Neural cell (in vitro differentiated cells): Measurements from ENCODE around the gene ZNF692. TPM values are rescaled to one million over a fixed set of nuclear protein-coding genes. Genes with fewer than 3 reads are reported as not detected.

ENCODE experiments used
- H2AFZ ChIP-seq: fragments of 200-600, 300-800 bp; sonication (generic), shearing (Covaris generic); 2 replicates; pipeline ENCODE4 v1.6.0; 2014; ENCODE audit warnings: low read depth, mild to moderate bottlenecking, antibody characterized with exemption, low read length, moderate library complexity
- H3F3A ChIP-seq: fragments of 200-600 bp; shearing (Covaris generic); 2 replicates; pipeline ENCODE4 v1.6.1; 2016; ENCODE audit warnings: mild to moderate bottlenecking, moderate library complexity, mixed read lengths, antibody characterized with exemption, low read length; ENCODE audit not compliant: insufficient read depth, poor library complexity, severe bottlenecking
- H3K27ac ChIP-seq: fragments of 200-600, 300-800 bp; sonication (generic), shearing (Covaris generic); 2 replicates; pipeline ENCODE4 v1.5.1; 2014; ENCODE audit warnings: mild to moderate bottlenecking, low read length, moderate library complexity
- H3K27me3 ChIP-seq: fragments of 300-800, 200-600 bp; sonication (generic), shearing (Covaris generic); 2 replicates; pipeline ENCODE4 v1.6.0; 2014; ENCODE audit warnings: mild to moderate bottlenecking, low read depth, low read length, moderate library complexity; ENCODE audit not compliant: insufficient read depth
- H3K36me3 ChIP-seq: fragments of 300-800, 200-600 bp; sonication (generic), shearing (Covaris generic); 2 replicates; pipeline ENCODE4 v1.5.1; 2014; ENCODE audit warnings: mild to moderate bottlenecking, antibody characterized with exemption, low read length, moderate library complexity; ENCODE audit not compliant: insufficient read depth
- H3K4me2 ChIP-seq: fragments of 300-800, 200-600 bp; sonication (generic), shearing (Covaris generic); 2 replicates; pipeline ENCODE4 v1.6.0; 2014; ENCODE audit warnings: mild to moderate bottlenecking, low read length
- H3K4me3 ChIP-seq: fragments of 300-800, 200-600 bp; sonication (generic), shearing (Covaris generic); 2 replicates; pipeline ENCODE4 v1.5.1; 2014; ENCODE audit warnings: mild to moderate bottlenecking, low read length, moderate library complexity
- H3K79me2 ChIP-seq: fragments of 200-600 bp; shearing (Covaris generic); replicated peaks from 2 replicates; pipeline ENCODE4 v1.6.0; 2014; ENCODE audit warnings: mild to moderate bottlenecking, low read length, moderate library complexity; ENCODE audit not compliant: insufficient read depth
- H3K9ac ChIP-seq: fragments of 300-800, 200-600 bp; sonication (generic), shearing (Covaris generic); 2 replicates; pipeline ENCODE4 v1.6.1; 2016; ENCODE audit warnings: mild to moderate bottlenecking, low read length, mixed read lengths
- H3K9me2 ChIP-seq: fragments of 200-600 bp; shearing (Covaris generic); 2 replicates; pipeline ENCODE4 v1.6.1; 2016; ENCODE audit warnings: mild to moderate bottlenecking, low read length, mixed read lengths; ENCODE audit not compliant: insufficient read depth
- H3K9me3 ChIP-seq: fragments of 200-600, 300-800 bp; sonication (generic), shearing (Covaris generic); 2 replicates; pipeline ENCODE4 v1.6.1; 2016; ENCODE audit warnings: mild to moderate bottlenecking, mixed run types, low read length, moderate library complexity, mixed read lengths
- H4K20me1 ChIP-seq: fragments of 200-600 bp; shearing (Covaris generic); 2 replicates; pipeline ENCODE4 v1.6.1; 2016; ENCODE audit warnings: mild to moderate bottlenecking, mixed run types; ENCODE audit not compliant: insufficient read depth
- EP300 ChIP-seq: fragments of 450-650 bp; conservative IDR thresholded peaks from 2 replicates; pipeline ENCODE4 v1.6.1; 2014; ENCODE audit warnings: antibody characterized with exemption, mild to moderate bottlenecking, moderate library complexity; ENCODE audit not compliant: poor library complexity, severe bottlenecking
- EZH2 ChIP-seq: fragments of 200-600, 300-800 bp; shearing (Covaris generic), sonication (generic); IDR thresholded peaks from 2 replicates; pipeline ENCODE4 v1.6.1; 2014; ENCODE audit warnings: antibody characterized with exemption, low read length, borderline replicate concordance, mild to moderate bottlenecking; ENCODE audit not compliant: insufficient read depth, poor library complexity, severe bottlenecking
- MXI1 ChIP-seq: fragments of 450-650 bp; conservative IDR thresholded peaks from 2 replicates; pipeline ENCODE4 v1.6.1; 2014; ENCODE audit warnings: antibody characterized with exemption, mild to moderate bottlenecking; ENCODE audit not compliant: poor library complexity, severe bottlenecking
- POLR2AphosphoS5 ChIP-seq: IDR thresholded peaks from 2 replicates; pipeline ENCODE4 v1.6.1; 2012
- RAD21 ChIP-seq: fragments of 450-650 bp; conservative IDR thresholded peaks from 2 replicates; pipeline ENCODE4 v1.6.1; 2014; ENCODE audit warnings: antibody characterized with exemption, mild to moderate bottlenecking, moderate library complexity
- SMC3 ChIP-seq: fragments of 450-650 bp; conservative IDR thresholded peaks from 2 replicates; pipeline ENCODE4 v1.6.1; 2014; ENCODE audit warnings: antibody characterized with exemption, mild to moderate bottlenecking, moderate library complexity; ENCODE audit not compliant: poor library complexity
- TAF1 ChIP-seq: IDR thresholded peaks from 2 replicates; pipeline ENCODE4 v1.6.1; 2012; ENCODE audit warnings: low read depth
- polyA plus RNA-seq: library from polyadenylated mRNA; depleted of rRNA; stranded (reverse); fragments of >200 nt; gene quantifications from 2 replicates; pipeline ENCODE4 v1.2.3, GENCODE V29; 2014
- TF ChIP-seq, protein P1 (sequence below): IDR thresholded peaks from 2 replicates; pipeline ENCODE4 v1.6.1; 2012; ENCODE audit warnings: borderline replicate concordance
- TF ChIP-seq, protein P2 (sequence below): fragments of 450-650 bp; IDR thresholded peaks from 2 replicates; pipeline ENCODE4 v1.5.1; 2014; ENCODE audit warnings: antibody characterized with exemption, mild to moderate bottlenecking, moderate library complexity; ENCODE audit not compliant: poor library complexity, severe bottlenecking

The ZNF692 gene
- polyA plus RNA-seq, 1 donor from 2014 or later = 183 TPM

GRCh38 chr1:248886237-248886895 is 27.5 kb upstream of the ZNF692 start:
- Histone ChIP-seq H3F3A (no peaks in the 10 kb centered on the region), H3K9me3 (no peaks in the 10 kb centered on the region), H3K27ac (no peak overlapping the region), H2AFZ (no peak overlapping the region), H3K79me2 (no peaks in the 10 kb centered on the region), H3K4me2 (no peak overlapping the region), H3K9ac (no peak overlapping the region), H3K36me3 (no peaks in the 10 kb centered on the region), H3K27me3 (no peaks in the 10 kb centered on the region), H3K4me3 (no peak overlapping the region), H4K20me1 (no peaks in the 10 kb centered on the region), H3K9me2 (no peaks in the 10 kb centered on the region)
- TF ChIP-seq EZH2 (no peak), TAF1 (no peak)

DNA sequence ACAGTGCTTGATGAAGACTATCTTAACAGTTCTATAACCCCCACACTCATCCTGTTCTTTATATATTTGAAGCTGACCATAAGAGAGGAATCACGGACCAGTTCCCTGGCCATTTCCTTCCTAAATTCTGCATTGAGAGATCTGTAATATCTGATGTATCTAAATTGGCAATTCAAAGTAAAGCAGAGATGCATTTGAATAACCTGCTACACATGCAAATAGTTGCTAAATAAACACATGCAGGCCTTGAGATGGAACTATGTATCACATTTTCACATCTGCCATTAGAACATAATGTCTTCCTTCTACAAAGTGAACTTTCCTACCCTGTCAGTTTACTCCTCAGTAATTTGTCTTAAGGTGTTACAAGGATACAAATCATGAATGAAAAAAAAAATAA is 26.8 kb upstream of the ZNF692 start:
- H3K27ac ChIP-seq = no peak overlapping the region
- H4K20me1 ChIP-seq = no peaks in the 10 kb centered on the region
- H3K4me2 ChIP-seq = no peak overlapping the region
- no peak for TF ChIP-seq EZH2
- TF ChIP-seq MXI1 = no peak
- TF ChIP-seq, protein P1, sequence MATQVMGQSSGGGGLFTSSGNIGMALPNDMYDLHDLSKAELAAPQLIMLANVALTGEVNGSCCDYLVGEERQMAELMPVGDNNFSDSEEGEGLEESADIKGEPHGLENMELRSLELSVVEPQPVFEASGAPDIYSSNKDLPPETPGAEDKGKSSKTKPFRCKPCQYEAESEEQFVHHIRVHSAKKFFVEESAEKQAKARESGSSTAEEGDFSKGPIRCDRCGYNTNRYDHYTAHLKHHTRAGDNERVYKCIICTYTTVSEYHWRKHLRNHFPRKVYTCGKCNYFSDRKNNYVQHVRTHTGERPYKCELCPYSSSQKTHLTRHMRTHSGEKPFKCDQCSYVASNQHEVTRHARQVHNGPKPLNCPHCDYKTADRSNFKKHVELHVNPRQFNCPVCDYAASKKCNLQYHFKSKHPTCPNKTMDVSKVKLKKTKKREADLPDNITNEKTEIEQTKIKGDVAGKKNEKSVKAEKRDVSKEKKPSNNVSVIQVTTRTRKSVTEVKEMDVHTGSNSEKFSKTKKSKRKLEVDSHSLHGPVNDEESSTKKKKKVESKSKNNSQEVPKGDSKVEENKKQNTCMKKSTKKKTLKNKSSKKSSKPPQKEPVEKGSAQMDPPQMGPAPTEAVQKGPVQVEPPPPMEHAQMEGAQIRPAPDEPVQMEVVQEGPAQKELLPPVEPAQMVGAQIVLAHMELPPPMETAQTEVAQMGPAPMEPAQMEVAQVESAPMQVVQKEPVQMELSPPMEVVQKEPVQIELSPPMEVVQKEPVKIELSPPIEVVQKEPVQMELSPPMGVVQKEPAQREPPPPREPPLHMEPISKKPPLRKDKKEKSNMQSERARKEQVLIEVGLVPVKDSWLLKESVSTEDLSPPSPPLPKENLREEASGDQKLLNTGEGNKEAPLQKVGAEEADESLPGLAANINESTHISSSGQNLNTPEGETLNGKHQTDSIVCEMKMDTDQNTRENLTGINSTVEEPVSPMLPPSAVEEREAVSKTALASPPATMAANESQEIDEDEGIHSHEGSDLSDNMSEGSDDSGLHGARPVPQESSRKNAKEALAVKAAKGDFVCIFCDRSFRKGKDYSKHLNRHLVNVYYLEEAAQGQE = no peak
- TF ChIP-seq SMC3 = no peak
- TF ChIP-seq POLR2AphosphoS5 = no peak
- H3K4me3 ChIP-seq = no peak overlapping the region
- H3K9me3 ChIP-seq = no peaks in the 10 kb centered on the region
- H2AFZ ChIP-seq = no peak overlapping the region
- H3K79me2 ChIP-seq = no peaks in the 10 kb centered on the region
- H3F3A ChIP-seq = no peaks in the 10 kb centered on the region
- no peaks in the 10 kb centered on the region for H3K9me2 ChIP-seq
- no peak overlapping the region for H3K9ac ChIP-seq
- no peaks in the 10 kb centered on the region for H3K36me3 ChIP-seq
- H3K27me3 ChIP-seq = no peaks in the 10 kb centered on the region

- Histone ChIP-seq H4K20me1 (no peaks in the 10 kb centered on the region), H3F3A (no peaks in the 10 kb centered on the region), H3K36me3 (no peaks in the 10 kb centered on the region), H3K79me2 (no peaks in the 10 kb centered on the region), H3K9me2 (no peaks in the 10 kb centered on the region), H3K4me2 (no peak overlapping the region), H3K27me3 (no peaks in the 10 kb centered on the region), H3K9me3 (no peaks in the 10 kb centered on the region), H3K9ac (no peak overlapping the region), H3K4me3 (no peak overlapping the region), H2AFZ (no peak overlapping the region), H3K27ac (no peak overlapping the region)
- TF ChIP-seq SMC3 = no peak
- TF ChIP-seq TAF1 = no peak
- TF ChIP-seq, protein P2, sequence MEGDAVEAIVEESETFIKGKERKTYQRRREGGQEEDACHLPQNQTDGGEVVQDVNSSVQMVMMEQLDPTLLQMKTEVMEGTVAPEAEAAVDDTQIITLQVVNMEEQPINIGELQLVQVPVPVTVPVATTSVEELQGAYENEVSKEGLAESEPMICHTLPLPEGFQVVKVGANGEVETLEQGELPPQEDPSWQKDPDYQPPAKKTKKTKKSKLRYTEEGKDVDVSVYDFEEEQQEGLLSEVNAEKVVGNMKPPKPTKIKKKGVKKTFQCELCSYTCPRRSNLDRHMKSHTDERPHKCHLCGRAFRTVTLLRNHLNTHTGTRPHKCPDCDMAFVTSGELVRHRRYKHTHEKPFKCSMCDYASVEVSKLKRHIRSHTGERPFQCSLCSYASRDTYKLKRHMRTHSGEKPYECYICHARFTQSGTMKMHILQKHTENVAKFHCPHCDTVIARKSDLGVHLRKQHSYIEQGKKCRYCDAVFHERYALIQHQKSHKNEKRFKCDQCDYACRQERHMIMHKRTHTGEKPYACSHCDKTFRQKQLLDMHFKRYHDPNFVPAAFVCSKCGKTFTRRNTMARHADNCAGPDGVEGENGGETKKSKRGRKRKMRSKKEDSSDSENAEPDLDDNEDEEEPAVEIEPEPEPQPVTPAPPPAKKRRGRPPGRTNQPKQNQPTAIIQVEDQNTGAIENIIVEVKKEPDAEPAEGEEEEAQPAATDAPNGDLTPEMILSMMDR = no peak
- TF ChIP-seq, protein P1 = no peak
- no peak for TF ChIP-seq MXI1
- TF ChIP-seq EZH2 = no peak
- TF ChIP-seq EP300 = no peak
- TF ChIP-seq RAD21 = no peak
- no peak for TF ChIP-seq POLR2AphosphoS5
Observed at GRCh38 chr1:248884632-248885295, 25.9 kb upstream of the ZNF692 start.
